GM19035 (cell line): ENCODE results near the gene NCKAP5.

Source experiments
- ATAC-seq: cut with Tn5 transposase; IDR thresholded peaks from one replicate; pipeline ENCODE4 v1.9.1; 2021; ENCODE audit not compliant: unreplicated experiment

Gene NCKAP5

GRCh38 chr2:133303150-133303549 is 265.1 kb downstream of the NCKAP5 start:
- ATAC-seq: no peak

- no peak for ATAC-seq
These were observed 271.9 kb downstream of the NCKAP5 start for GRCh38 chr2:133296401-133296800.

- ATAC-seq: no peak
These were observed 274.5 kb downstream of the NCKAP5 start for GRCh38 chr2:133293544-133294353.

- ATAC-seq: no peak
These were observed 276.0 kb downstream of the NCKAP5 start for GRCh38 chr2:133292259-133292658.

GRCh38 chr2:133287709-133288108 is 280.6 kb downstream of the NCKAP5 start:
- ATAC-seq: no peak

- no peak for ATAC-seq
These were observed 281.8 kb downstream of the NCKAP5 start for GRCh38 chr2:133286326-133286922.

- no peak for ATAC-seq
These were observed 295.2 kb downstream of the NCKAP5 start for GRCh38 chr2:133273031-133273430.

GRCh38 chr2:133271105-133271504 is 297.2 kb downstream of the NCKAP5 start:
- ATAC-seq: no peak

- no peak for ATAC-seq
These were observed 297.7 kb downstream of the NCKAP5 start for GRCh38 chr2:133270550-133270949.

GRCh38 chr2:133266926-133267590 is 301.2 kb downstream of the NCKAP5 start:
- ATAC-seq: no peak

GRCh38 chr2:133266041-133266925 is 302.0 kb downstream of the NCKAP5 start:
- no peak for ATAC-seq

- ATAC-seq: no peak
These were observed 302.8 kb downstream of the NCKAP5 start for GRCh38 chr2:133265432-133265949.

- ATAC-seq: no peak
These were observed 303.3 kb downstream of the NCKAP5 start for GRCh38 chr2:133264989-133265401.

GRCh38 chr2:133262893-133263292 is 305.4 kb downstream of the NCKAP5 start:
- no peak for ATAC-seq

- no peak for ATAC-seq
These were observed 312.9 kb downstream of the NCKAP5 start for GRCh38 chr2:133255360-133255759.

- no peak for ATAC-seq
These were observed 314.5 kb downstream of the NCKAP5 start for GRCh38 chr2:133253793-133254192.

GRCh38 chr2:133252780-133253355 is 315.4 kb downstream of the NCKAP5 start:
- ATAC-seq: no peak

- ATAC-seq: no peak
These were observed 318.9 kb downstream of the NCKAP5 start for GRCh38 chr2:133249362-133249761.

- no peak for ATAC-seq
These were observed 320.0 kb downstream of the NCKAP5 start for GRCh38 chr2:133248264-133248663.

- no peak for ATAC-seq
These were observed 320.6 kb downstream of the NCKAP5 start for GRCh38 chr2:133247631-133248030.

- no peak for ATAC-seq
These were observed 327.1 kb downstream of the NCKAP5 start for GRCh38 chr2:133241224-133241571.
